ENCODE data around the gene STARD13. TPM values are rescaled to one million over a fixed set of nuclear protein-coding genes. Genes with fewer than 3 reads are reported as not detected.
A peak's percentile ranks its signal among the peaks of the same experiment; 100 is the strongest.

STARD13 gene
- total RNA-seq, 6 experiments from 2014 or later = 7.0 to 16.1 (median 9.8) TPM

DNA sequence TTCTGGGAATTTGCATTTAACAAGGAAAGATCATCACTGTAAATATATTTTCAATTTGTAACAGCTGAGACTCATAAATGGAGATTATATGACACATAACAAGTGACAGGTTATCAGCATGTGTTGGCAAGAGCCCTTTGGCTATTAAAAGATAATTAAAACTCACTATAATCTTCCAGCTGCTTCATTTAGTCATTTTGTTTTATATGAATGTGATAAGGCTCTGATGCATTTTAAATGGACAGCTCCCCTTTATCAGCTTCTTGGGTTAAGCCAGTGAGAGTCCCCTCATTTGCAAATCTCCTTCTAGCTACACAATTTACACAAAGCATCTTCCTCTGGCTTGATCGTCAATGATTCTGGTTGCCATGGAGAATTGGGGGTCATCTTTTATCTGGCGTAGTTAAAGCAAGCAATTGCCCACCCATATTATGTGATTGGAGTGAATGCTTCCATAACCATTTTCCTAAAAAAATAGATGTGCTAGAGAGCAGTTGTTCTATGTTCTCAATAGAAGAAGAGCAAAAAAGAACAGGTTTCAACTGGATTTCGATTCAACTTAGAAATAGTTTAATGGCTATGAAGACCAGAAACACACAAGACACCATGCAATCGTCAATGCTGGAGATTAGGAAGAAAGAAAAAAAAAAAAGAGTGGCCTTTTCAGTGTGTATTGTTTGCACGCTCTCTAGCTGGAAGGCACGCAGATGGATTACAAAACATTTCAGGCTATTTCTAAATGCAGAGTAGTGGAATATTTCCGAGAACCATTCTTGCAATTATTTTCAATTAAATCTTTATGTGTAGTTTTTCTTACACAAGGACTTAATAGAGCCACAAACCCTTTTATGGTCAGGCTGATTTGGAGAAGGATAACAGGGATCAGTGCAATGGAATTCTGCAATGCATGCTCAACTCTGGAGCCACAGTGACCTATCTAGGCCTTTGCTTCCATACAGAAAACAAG lies 27.4 kb downstream of the STARD13 start:
- no peaks in the 10 kb centered on the region for H3K27me3 ChIP-seq
- ATAC-seq (peak; percentile 57 to 79 (median 73)), DNase-seq (no peak)
- H3K4me1 ChIP-seq = peaks cover 0 to 43% (median 18%) of the 10 kb centered on the region in 4 donors
- no peaks in the 10 kb centered on the region for H3K36me3 ChIP-seq
- no peak for TF ChIP-seq POLR2A (IDR thresholded peaks at IDR 0.05)
- TF ChIP-seq, protein P1, sequence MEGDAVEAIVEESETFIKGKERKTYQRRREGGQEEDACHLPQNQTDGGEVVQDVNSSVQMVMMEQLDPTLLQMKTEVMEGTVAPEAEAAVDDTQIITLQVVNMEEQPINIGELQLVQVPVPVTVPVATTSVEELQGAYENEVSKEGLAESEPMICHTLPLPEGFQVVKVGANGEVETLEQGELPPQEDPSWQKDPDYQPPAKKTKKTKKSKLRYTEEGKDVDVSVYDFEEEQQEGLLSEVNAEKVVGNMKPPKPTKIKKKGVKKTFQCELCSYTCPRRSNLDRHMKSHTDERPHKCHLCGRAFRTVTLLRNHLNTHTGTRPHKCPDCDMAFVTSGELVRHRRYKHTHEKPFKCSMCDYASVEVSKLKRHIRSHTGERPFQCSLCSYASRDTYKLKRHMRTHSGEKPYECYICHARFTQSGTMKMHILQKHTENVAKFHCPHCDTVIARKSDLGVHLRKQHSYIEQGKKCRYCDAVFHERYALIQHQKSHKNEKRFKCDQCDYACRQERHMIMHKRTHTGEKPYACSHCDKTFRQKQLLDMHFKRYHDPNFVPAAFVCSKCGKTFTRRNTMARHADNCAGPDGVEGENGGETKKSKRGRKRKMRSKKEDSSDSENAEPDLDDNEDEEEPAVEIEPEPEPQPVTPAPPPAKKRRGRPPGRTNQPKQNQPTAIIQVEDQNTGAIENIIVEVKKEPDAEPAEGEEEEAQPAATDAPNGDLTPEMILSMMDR (IDR thresholded peaks at IDR 0.05) = no peak
- H3K9me3 ChIP-seq = no peaks in the 10 kb centered on the region
- WGBS (ENCODE audit: insufficient coverage, low coverage, low lambda C conversion rate, missing lambda C conversion rate) = 38% methylated on average over 7 of the region's 7 CpGs
- peak overlapping the region; percentile 56 to 84 (median 69) for H3K27ac ChIP-seq
- peak overlapping the region in 1 of 3 donors; percentile 12 for H3K4me3 ChIP-seq
- intact Hi-C loops (cut with DNase I) = no loop called here

DNA sequence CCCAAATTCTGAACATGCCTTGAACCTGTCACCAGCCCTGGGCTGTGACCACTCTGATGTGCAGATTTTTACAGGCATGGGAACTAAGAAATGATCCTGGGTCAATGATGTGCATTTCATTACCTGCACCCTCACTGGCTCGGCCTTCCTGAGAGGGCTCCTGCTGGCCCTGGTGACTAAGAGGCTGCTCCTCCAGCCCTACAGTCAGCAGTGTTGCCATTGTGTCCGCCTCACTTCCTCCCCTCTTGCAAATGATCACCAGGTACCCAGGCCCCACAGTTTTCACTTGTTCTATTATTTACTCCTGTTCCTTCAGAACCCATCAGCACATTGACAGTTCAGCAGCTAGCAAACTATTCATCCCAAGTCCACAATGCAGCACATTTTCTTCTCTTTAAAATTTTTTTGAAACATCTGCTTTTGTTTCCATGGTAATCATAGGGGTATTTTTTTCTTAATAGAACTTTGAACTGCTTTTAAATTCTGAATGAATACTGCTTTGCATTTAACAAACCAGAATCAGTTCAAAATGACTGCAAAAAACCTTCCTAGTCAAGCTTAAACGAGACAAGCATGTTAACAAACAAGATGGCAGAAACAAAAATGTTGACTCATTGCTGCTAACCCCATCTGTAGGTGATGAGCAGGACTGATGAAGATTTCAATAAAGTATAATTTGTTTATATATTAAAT lies 29.3 kb downstream of the STARD13 start:
- TF ChIP-seq POLR2A (IDR thresholded peaks at IDR 0.05) = no peak
- TF ChIP-seq, protein P1 (IDR thresholded peaks at IDR 0.05) = no peak
- Histone ChIP-seq H3K9me3 (no peaks in the 10 kb centered on the region), H3K4me1 (peaks cover 0 to 35% (median 15%) of the 10 kb centered on the region in 4 donors), H3K4me3 (no peak overlapping the region), H3K27me3 (no peaks in the 10 kb centered on the region), H3K27ac (no peak overlapping the region), H3K36me3 (no peaks in the 10 kb centered on the region)
- WGBS (ENCODE audit: insufficient coverage, low coverage, low lambda C conversion rate, missing lambda C conversion rate) = 84% methylated on average over 2 of the region's 3 CpGs
- DNase-seq = no peak
- intact Hi-C loops (cut with DNase I) = no loop called here
- no peak for ATAC-seq

DNA sequence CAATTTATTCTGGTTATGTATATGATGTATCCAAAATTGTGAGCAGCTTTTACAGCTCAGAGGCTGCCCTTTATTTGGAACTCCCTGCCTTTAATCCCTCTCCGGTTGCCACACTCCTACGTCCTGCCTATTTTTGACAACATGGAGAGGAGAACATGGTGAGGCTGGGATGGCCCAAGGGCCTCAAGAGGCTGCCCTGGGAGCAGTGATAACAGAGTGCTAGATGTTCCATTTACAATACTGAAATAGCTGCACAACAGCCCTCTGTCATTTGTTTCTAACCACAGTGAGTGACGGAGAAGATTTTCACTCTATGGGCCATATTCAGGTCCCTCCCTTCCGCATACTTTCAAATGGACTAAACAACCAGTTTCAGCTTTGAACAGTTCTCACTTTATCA lies 33.4 kb downstream of the STARD13 start:
- 93% methylated on average over 3 of the region's 4 CpGs for WGBS (ENCODE audit: insufficient coverage, low coverage, low lambda C conversion rate, missing lambda C conversion rate)
- TF ChIP-seq POLR2A (IDR thresholded peaks at IDR 0.05) = no peak
- TF ChIP-seq, protein P1 (IDR thresholded peaks at IDR 0.05) = no peak
- no peaks in the 10 kb centered on the region for H3K9me3 ChIP-seq
- H3K36me3 ChIP-seq = no peaks in the 10 kb centered on the region
- ATAC-seq = no peak
- no peaks in the 10 kb centered on the region for H3K27me3 ChIP-seq
- intact Hi-C loops (cut with DNase I) = no loop called here
- no peak for DNase-seq
- no peak overlapping the region for H3K4me3 ChIP-seq
- H3K27ac ChIP-seq = no peak overlapping the region
- no peaks in the 10 kb centered on the region for H3K4me1 ChIP-seq

DNA sequence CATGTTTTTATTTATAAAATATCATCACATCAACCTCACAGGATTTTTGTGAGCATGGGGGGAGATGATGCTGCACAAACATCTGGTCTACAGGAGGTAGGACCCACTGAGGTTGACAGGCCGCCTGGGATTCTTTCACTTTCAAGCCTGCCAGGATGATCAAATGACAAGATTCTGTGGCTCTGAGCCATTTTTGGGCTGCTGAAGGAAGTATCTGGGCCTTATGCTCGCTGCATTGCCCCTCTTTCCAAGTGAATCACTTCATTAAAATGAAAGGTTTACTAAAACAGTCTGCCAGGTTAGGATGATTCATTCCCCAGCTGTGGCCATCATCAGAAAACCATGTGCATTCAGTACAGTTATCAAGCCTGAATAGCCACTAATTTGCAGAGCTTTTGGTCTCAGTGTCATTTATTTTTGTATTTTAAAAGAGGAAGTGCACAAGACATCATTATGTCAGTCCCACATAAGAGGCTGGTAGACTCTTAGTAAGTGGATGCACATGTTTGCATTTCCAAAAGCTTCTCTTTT lies 34.4 kb downstream of the STARD13 start:
- 31% methylated on average over 2 of the region's 2 CpGs for WGBS (ENCODE audit: insufficient coverage, low coverage, low lambda C conversion rate, missing lambda C conversion rate)
- Histone ChIP-seq H3K27me3 (no peaks in the 10 kb centered on the region), H3K36me3 (no peaks in the 10 kb centered on the region), H3K4me1 (no peaks in the 10 kb centered on the region), H3K4me3 (no peak overlapping the region), H3K9me3 (no peaks in the 10 kb centered on the region), H3K27ac (no peak overlapping the region)
- DNase-seq (peak in 1 of 3 donors; percentile 29), ATAC-seq (peak in 3 of 4 donors; percentile 32 to 93 (median 42))
- TF ChIP-seq, protein P1 (IDR thresholded peaks at IDR 0.05) = no peak
- TF ChIP-seq POLR2A (IDR thresholded peaks at IDR 0.05) = no peak
- intact Hi-C loops (cut with DNase I) = no loop called here

Data from right lobe of liver (tissue), 6 donors.